HG02938 (cell line): ENCODE data around the gene DDAH1.
"Not testable (repeated sequence)": the region's sequence is repeated elsewhere in the genome, so short reads cannot be mapped to it uniquely, and the experiment has no call there.

Source experiments
- ATAC-seq: cut with Tn5 transposase; IDR thresholded peaks from one replicate; pipeline ENCODE4 v1.9.1; 2021; ENCODE audit warnings: mild to moderate bottlenecking, moderate library complexity; ENCODE audit not compliant: unreplicated experiment

The DDAH1 gene

DNA sequence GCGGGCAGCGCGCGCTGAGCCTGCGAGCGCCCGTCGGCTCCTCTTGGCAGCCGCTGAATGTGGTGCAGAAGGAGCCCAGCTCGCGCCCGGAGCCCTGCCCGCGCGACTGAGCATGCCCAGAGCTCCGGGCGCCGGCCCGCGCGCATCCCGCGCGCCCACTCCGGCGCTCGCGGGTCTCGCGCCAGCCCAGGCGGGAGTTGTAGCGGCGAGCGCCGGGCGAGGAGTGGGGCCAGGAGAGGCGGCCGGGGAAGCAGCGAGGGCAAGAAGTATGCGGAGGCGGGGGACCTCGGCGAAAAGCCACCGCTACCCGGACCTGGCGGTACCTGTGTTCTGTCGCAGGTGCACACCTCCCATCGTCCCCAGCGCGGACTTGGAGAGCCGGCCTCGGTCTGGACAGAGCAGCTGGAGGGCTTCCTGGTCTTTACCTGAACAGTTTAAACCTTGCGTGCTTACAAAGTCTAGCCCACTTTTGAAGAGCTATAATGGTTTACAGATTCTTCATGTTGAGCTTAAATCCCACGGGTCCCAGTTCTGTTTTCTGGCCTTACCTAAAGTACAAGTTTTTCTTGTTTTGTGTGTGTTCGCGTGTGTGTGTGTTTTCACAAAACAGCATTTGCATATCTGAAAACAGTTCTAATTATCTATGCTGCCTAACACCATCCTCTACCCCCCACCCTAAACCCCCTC lies at the start of gene DDAH1:
TSS of gene DDAH1 (minus strand) at position 61 of the 687 bp plus-strand sequence. CDS start 114 bp downstream, outside the sequence.
- ATAC-seq: peak; percentile 43

GRCh38 chr1:85513998-85514397 lies 49.0 kb upstream of the DDAH1 start:
- not testable (repeated sequence) for ATAC-seq

GRCh38 chr1:85504417-85504816 lies 39.5 kb upstream of the DDAH1 start:
- ATAC-seq: no peak

- no peak for ATAC-seq
These were observed 37.7 kb upstream of the DDAH1 start for GRCh38 chr1:85502625-85503083.

DNA sequence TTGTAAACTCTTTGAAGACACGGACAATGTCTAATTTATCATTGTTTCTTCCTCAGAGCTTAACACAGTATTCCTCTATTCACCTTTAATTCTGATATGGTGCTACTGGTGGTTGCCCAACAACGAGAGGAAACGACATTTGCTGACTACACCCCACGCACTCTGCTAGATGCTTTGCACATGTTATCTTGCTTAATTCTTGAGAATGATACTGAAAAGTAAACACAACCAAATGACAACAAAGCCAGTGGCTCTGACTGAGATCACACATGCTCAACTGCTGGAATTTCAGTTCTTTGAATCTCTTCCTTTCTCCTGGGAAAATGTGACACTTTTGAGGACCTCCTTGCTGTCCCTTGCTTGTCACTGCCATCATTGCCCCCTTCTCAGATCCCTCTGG lies 37.2 kb upstream of the DDAH1 start:
- ATAC-seq: no peak

- no peak for ATAC-seq
These were observed 36.5 kb upstream of the DDAH1 start for GRCh38 chr1:85501355-85501898.

DNA sequence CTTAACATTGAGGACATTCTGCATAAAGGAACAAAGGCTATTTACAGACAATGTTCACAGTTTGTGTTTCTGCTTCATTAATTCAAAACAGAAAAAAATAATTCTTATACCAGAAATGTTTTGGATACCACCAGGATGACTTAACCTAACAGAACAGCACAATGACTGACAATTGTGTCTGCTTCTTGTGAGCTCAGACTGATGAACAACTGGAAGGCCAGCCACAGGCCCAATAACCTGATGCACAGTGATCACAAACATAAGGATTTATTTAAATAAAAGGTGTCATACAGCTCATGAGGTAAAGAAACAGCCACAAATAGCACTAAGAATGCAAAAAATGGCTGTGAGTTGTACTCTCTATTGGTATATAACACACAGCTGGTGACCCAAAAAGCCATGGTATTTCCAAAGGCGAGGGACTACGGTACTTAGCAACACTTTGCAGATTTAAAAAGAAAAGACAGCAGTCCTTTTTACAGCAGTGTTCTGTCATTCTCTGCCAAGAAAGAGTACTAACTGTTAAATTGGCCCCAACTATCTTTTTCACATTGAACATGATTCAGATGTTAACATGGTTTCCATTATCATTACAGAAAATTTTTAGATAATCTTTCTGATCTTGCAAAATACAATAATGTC lies 32.1 kb upstream of the DDAH1 start:
- ATAC-seq: no peak

DNA sequence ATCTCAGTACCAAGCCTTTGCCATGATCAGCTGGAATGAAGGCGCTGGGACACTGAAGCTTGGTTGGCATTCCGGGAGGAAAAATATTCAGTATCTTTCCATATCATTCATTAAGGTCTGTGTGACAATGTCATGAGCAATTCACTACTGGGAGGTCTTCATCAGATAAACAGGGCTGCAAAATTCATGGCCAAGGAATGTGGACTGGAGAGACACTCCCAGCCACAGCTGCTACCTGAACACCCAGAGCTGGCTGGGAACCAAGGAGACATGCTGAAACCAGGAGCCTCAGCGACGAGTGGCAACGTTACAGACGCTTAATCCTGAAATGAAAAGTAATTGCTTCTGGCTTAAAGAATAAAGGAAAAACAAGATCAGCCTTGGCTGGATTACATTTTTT lies 30.6 kb upstream of the DDAH1 start:
- no peak for ATAC-seq

DNA sequence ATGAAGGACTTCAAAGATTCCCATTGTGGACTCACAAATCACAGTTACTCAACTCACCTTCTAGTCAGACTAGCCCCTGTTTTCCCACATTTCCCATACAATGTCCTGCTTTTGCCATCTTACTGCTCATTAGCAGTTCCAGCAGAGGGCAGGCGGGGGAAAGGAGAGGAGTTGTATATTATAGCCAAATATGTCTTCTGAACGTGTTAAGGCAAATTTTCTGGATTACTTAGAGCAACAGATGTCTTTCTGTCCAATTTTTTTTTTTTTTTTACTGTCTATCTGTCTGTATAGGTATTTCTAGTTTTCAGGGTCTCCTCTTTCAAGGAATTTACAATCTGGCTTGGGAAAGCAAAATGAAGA lies 29.9 kb upstream of the DDAH1 start:
- no peak for ATAC-seq

DNA sequence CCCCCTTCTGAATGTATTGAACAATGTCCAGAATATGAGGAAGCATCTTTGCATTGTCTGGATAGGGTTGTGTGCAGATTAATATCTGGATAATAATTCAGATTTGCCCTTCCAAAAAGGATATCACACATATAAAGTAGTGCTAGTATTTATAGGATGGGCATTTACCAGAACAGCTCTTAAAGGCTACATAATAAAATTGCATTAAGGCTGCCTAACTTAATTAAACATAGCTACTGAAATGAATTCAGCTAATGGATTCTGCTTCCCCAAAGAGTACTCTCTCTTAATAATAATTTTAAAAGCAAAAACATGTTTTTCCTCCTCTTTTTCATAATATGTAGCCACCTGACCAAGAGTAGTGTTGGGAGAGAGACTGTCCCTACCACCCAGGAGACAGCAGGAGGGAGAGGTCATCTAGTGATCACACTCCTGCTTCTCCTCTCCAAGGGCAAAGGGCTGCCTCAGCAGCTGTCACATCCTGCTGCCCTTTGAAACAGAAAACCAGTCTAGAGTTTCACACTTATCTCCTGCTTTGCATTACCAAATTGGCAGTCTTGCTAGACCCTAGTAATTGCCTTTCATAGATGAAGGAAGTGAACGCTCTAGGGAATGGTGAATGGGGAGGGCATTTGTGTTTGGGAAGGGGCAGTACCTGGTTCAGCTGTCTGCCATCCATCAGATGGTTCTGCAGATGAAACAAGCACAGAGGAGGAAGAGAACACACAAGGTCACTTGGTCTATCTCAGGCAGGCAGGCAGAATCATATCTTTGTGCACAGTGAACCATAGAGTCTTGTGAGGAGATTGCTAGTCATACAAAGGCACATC lies 29.3 kb upstream of the DDAH1 start:
- ATAC-seq: no peak

DNA sequence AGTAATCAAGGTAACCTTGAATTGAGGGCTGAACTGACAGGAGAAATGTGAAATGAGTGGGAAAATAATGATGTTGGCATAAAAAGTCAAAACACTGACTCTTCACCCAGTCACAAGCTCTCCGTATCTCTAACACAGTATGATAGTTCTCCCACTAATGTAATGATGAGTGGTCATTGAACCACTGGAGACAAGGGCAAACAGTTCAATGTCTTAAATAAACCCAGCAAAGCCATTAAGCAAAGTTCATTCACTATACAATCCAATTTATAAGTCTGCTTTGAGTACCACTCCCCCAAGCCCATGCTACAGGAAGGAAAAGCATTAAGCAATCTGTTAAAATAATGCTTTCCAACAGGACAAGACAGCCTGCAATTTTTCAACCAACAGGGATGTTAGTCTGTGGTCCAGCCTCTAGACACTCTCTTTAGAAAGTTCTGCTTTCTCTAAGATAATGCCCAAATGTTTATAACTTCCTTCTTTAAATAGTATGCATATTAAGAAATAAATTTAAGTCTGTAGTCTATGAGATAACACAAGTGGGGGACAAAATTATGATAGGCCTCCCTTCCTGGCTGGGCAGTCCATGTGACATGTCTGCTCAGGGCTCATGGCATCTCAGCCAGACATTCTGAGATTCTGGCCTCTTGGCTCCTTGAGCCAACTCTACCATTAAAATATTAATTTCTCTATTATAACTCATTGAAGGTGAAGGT lies 25.5 kb upstream of the DDAH1 start:
- ATAC-seq: no peak

GRCh38 chr1:85488126-85488525 lies 23.2 kb upstream of the DDAH1 start:
- ATAC-seq: no peak

DNA sequence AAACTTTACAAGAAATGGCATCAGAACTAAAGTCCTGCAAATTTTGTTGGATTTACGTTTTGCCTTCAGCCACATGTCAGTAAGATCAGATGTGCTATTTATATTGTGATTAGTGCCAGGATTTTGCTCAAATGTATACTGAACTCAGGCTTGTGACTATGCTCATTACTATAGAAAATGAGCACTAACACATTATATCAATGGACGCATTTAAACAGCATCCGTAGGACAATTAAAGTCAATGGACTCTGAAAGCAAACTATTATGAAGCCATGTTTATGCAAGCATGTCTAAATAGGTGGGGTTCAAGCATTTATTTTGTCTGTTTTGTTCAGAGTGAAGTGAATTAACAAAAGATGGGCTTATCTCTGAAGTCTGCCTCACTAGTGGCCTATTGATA lies 20.6 kb upstream of the DDAH1 start:
- ATAC-seq: no peak

- no peak for ATAC-seq
These were observed 19.8 kb upstream of the DDAH1 start for GRCh38 chr1:85484716-85485115.

GRCh38 chr1:85484264-85484663 lies 19.3 kb upstream of the DDAH1 start:
- no peak for ATAC-seq

DNA sequence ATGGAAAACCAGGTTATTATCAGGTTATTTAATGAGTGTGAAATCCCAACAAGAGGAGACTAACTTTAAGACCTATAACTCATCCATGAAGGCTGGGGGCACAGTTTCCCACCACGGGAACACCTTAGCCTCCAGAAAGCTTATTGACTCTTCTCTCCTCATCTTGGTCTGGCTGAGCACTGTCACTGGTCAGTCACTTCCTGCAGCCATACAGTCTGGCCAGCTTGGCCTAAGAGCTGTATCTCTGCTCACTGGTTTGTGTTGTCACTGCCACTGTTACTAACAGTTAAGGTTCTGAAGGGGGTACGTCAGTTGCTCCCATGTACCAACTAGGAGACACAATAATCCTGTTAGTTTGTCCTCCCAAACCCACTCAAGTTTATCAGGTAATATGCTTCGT lies 16.7 kb upstream of the DDAH1 start:
- no peak for ATAC-seq

DNA sequence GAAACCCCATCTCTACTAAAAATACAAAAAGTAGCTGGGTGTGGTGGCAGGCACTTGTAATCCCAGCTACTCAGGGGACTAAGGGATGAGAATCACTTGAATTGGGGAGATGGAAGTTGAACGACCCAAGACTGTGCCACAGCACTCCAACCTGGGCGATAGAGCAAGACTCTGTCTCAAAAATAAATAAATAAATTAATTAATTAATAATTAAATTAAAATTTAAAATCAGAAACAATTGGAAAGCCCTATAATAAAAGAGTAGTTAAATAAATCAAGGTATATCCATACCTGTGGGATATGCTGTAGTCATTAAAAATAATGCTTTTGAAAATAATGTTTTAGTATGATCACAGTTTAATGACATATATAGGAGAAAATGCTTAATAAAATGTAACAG lies 15.6 kb upstream of the DDAH1 start:
- no peak for ATAC-seq

DNA sequence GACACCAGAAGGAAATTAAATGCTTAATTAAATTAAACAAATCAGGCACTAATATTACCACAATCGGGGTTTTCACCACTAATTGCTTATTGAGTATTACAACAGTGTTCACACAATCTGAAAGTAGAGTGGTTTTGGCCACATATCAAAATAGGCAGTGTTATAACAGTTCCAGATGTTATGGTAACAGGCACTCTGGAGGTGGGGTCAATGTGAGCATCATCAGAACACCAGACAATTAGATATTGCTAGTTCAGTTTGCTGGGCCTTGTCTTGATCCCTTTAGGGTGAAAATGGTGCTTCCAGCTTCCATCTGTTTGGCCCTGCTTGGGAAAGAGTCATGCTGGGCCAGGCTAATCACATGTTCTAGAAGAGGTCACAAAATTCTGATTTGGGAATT lies 14.5 kb upstream of the DDAH1 start:
- ATAC-seq: no peak

DNA sequence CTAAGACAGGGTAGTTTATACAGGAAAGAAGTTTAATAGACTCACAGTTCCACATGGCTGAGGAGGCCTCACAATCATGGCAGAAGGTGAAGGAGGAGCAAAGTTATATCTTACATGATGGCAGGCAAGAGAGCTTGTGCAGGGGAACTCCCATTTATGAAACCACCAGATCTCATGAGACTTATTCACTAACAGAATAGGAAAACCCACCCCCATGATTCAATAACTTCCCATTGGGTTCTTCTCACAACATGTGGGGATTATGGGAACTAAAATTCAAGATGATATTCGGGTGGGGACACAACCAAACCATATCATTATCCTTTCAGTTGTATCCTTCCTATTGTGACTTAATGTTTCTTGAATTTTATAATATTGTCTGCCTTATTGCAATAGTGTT lies 13.4 kb upstream of the DDAH1 start:
- ATAC-seq: no peak

DNA sequence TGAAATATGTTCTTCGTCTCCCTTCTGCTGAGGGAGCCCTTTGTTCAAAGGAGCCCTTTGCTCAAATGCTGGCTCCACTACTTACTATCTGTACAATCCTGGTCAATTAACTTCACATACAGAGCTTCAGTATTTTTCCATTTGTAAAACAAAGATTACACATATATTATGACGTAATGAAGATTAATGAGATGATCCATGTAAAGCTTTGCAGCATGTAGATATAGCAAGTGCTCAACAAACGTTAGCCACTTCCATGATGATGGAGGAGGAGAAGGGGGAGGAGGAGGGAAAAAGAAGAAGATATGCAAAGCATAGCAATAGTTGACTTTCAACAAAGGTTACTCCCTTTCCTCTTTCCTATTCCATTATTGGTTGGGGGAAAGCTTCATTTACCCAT lies 10.1 kb upstream of the DDAH1 start:
- ATAC-seq: no peak

DNA sequence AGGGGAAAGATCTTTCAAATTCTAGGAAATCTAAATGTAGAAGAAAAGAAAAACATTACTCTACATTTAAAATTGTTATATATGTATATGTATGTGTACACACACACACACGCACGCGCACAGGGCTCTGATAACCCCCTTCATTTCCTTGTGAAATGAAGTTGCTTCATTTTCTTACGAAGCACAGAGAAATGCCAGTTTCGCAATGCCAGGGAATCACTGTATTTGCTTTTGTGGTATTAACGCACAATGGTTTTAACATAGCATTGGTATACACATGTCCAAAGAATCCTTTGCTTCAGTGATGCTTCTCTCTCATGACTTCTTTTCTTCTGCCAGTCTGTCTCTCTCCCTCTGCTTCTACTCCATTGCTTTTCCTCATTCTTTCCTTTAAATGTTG lies 8.4 kb upstream of the DDAH1 start:
- no peak for ATAC-seq
